Daoy (cell line): Measurements from ENCODE around the gene ERVH48-1. TPM values are rescaled to one million over a fixed set of nuclear protein-coding genes. Genes with fewer than 3 reads are reported as not detected.
"Not testable (repeated sequence)": the region's sequence is repeated elsewhere in the genome, so short reads cannot be mapped to it uniquely, and the experiment has no call there.

Source experiments
- DNase-seq: peaks from one replicate; pipeline ENCODE4 v3.0.0-alpha.2; 2015; ENCODE audit warnings: low read depth
- total RNA-seq: library from RNA; depleted of rRNA; stranded (reverse); fragments of >200 nt; shearing (Covaris generic); gene quantifications from 2 replicates; pipeline ENCODE4 v1.2.3, GENCODE V29; 2014; rRNA removed

The ERVH48-1 gene
- total RNA-seq, 1 experiment from 2014 or later: not detected

- DNase-seq: not testable (repeated sequence)
Observed at GRCh38 chr21:42908484-42908883, 16.9 kb downstream of the ERVH48-1 start.

GRCh38 chr21:42906233-42906632 is 19.2 kb downstream of the ERVH48-1 start:
- DNase-seq: no peak

GRCh38 chr21:42905195-42905594 is 20.2 kb downstream of the ERVH48-1 start:
- no peak for DNase-seq

- no peak for DNase-seq
Observed at GRCh38 chr21:42903817-42904216, 21.6 kb downstream of the ERVH48-1 start.

- DNase-seq: no peak
Observed at GRCh38 chr21:42900446-42900845, 25.0 kb downstream of the ERVH48-1 start.

GRCh38 chr21:42892931-42893755 is 32.3 kb downstream of the ERVH48-1 start, which contains the start of gene NDUFV3:
NDUFV3 (plus strand) TSS chr21:42893309; CDS start chr21:42893334, 25 bp downstream.
- DNase-seq: peak; percentile 100

- no peak for DNase-seq
Observed at GRCh38 chr21:42892582-42892930, 32.9 kb downstream of the ERVH48-1 start.

GRCh38 chr21:42887326-42887725 is 38.1 kb downstream of the ERVH48-1 start:
- no peak for DNase-seq

GRCh38 chr21:42883921-42884320 is 41.5 kb downstream of the ERVH48-1 start:
- no peak for DNase-seq

- DNase-seq: no peak
Observed at GRCh38 chr21:42880352-42880751, 45.1 kb downstream of the ERVH48-1 start.

- DNase-seq: peak; percentile 100
Observed at GRCh38 chr21:42878993-42879787, 46.2 kb downstream of the ERVH48-1 start, which contains the start of gene WDR4. WDR4 (minus strand) TSS chr21:42879539; CDS start chr21:42879495, 44 bp downstream.

- DNase-seq: no peak
Observed at GRCh38 chr21:42878678-42878992, 46.8 kb downstream of the ERVH48-1 start.

- DNase-seq: not testable (repeated sequence)
Observed at GRCh38 chr21:42875811-42876210, 49.6 kb downstream of the ERVH48-1 start.

- DNase-seq: no peak
Observed at GRCh38 chr21:42873096-42873495, 52.3 kb downstream of the ERVH48-1 start.

- no peak for DNase-seq
Observed at GRCh38 chr21:42868196-42868595, 57.2 kb downstream of the ERVH48-1 start.

Other genes with a start within 250 kb of the ERVH48-1 start
- gene WDR4, start 46.1 kb downstream of the ERVH48-1 start, total RNA-seq: 35.8 and 37.9 TPM in 2 replicates
- 37.8 and 40.3 TPM in 2 replicates for gene NDUFV3, start 32.3 kb downstream of the ERVH48-1 start, total RNA-seq
- gene PKNOX1, start 48.9 kb upstream of the ERVH48-1 start, total RNA-seq: 18.0 and 20.1 TPM in 2 replicates
- 12.8 and 19.8 TPM in 2 replicates for gene CBS, start 150.2 kb upstream of the ERVH48-1 start, total RNA-seq
- gene U2AF1, start 181.9 kb upstream of the ERVH48-1 start, total RNA-seq: 43.1 and 50.0 TPM in 2 replicates
- gene CRYAA, start 243.4 kb upstream of the ERVH48-1 start, total RNA-seq: not detected in 2 replicates